Neuron (in vitro differentiated cells): ENCODE measurements around the gene TTYH3.
"Not testable (repeated sequence)": the region's sequence is repeated elsewhere in the genome, so short reads cannot be mapped to it uniquely, and the experiment has no call there.

ENCODE experiments used
- H2AFZ ChIP-seq: one replicate; pipeline ENCODE4 v1.6.1; 2013; ENCODE audit warnings: low read depth, mild to moderate bottlenecking, inconsistent platforms, low read length, moderate library complexity
- H3K27me3 ChIP-seq: one replicate; pipeline ENCODE4 v1.6.1; 2013; ENCODE audit warnings: low read length; ENCODE audit not compliant: insufficient read depth
- H3K36me3 ChIP-seq: one replicate; pipeline ENCODE4 v1.6.1; 2013; ENCODE audit warnings: low read length; ENCODE audit not compliant: insufficient read depth
- H3K4me1 ChIP-seq: one replicate; pipeline ENCODE4 v1.6.1; 2013; ENCODE audit warnings: low read length; ENCODE audit not compliant: insufficient read depth
- H3K4me3 ChIP-seq: 2 replicates; pipeline ENCODE4 v1.5.1; 2013; ENCODE audit warnings: mild to moderate bottlenecking, low read length, moderate library complexity
- H3K9me3 ChIP-seq: one replicate; pipeline ENCODE4 v1.6.1; 2013; ENCODE audit warnings: low read length

Gene TTYH3

DNA sequence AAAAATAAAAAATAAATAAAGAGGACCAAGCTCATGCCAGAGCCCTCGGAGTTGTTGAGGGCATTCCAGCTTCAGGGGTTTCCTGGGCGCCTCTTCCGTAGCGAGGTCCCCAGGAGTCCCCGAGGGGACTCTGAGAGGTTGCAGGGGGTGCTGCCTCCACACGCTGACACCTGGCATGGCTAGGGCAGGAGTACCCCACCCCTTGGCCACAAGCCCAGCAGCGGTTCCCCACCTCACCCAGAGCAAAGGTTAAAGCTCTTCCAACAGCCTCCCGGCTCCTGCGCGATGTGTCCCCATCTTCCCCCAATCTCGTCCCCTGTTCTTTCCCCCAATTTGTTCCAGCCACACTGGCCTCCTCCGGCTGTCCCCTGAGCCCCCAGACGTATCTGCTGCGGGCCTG, 60.8 kb downstream of the TTYH3 start:
- no peaks in the 10 kb centered on the region for H3K36me3 ChIP-seq
- no peak overlapping the region for H2AFZ ChIP-seq
- peaks cover 32% of the 10 kb centered on the region for H3K27me3 ChIP-seq
- H3K4me3 ChIP-seq = no peak overlapping the region
- peaks cover 12% of the 10 kb centered on the region for H3K4me1 ChIP-seq
- peaks cover 4% of the 10 kb centered on the region for H3K9me3 ChIP-seq

DNA sequence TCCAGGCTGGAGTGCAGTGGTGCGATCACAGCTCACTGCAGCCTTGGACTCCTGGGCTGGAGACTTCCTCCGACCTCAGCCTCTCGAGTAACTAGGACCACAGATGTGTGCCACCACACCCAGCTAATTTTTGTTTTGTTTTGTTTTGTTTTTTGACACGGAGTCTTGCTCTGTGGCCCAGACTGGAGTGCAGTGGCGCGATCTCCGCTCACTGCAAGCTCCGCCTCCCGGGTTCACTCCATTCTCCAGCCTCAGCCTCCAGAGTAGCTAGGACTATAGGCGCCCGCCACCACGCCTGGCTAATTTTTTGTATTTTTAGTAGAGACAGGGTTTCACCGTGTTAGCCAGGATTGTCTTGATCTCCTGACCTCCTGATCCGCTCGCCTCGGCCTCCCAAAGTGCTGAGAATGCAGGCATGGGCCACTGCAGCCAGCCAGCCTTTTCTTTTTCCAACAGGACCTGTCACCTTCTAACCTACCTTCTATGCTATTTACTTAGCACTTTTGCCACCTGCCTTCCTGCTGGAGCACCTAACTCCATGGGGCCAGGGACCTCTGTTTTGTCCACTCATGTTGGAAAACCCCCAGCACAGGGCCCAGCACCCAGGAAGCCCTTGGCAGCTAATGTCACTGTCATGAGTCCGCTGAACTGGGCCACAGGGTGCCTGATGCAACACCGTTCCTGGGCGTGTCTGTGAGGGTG, 61.8 kb downstream of the TTYH3 start:
- H3K4me3 ChIP-seq, H3K36me3 ChIP-seq, H2AFZ ChIP-seq, H3K9me3 ChIP-seq, H3K4me1 ChIP-seq: not testable (repeated sequence)
- H3K27me3 ChIP-seq = peaks cover 23% of the 10 kb centered on the region

DNA sequence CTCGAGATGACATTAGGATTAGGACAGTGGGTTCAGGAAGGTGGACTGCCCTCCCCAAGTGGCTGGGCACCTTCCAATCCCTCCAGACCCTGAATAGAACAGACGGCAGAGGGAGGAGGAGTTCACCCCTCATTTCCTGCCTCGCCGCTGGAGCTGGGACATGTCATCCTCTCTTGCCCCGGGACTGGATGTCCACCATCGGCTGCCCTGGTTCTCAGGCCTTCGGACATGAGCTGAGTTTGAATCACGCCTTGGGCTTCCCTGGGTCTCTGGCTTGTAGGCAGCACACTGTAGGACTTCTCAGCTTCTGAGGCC, 62.3 kb downstream of the TTYH3 start:
- not testable (repeated sequence) for H3K4me1 ChIP-seq, H3K4me3 ChIP-seq, H2AFZ ChIP-seq, H3K9me3 ChIP-seq, H3K36me3 ChIP-seq
- H3K27me3 ChIP-seq = peaks cover 18% of the 10 kb centered on the region

DNA sequence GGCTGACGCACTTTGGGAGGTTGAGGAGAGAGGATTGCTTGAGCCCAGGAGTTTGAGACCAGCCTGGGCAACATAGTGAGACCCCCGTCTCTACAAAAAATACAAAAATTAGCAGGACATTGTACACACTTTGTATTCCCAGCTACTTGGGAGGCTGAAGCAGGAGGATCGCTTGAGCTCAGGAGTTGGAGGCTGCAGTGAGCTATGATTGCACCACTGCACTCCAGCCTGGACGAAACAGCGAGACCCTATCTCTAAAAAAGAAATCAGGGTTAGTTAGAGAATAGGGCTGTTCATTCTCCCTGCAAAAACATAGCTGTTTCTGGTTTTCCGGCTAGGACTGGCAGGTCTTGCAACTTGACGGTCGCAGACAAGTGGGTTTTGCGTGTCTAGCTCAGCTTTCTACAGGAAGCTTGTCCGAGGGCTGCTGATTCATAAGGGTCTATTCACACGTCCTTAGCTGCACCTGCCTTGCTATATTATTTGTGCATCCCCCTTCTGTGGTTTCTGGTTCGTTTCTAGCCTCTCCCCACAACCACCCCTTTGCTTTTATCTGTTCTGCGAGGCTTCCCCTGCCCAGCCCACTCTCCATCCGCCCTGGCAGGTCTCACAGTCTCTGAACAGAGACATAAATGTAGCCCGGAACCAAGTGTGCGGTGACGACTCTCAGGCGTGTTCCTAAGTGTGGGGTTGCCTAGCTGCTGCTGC, 66.9 kb downstream of the TTYH3 start:
- no peaks in the 10 kb centered on the region for H3K36me3 ChIP-seq
- H3K4me3 ChIP-seq = no peak overlapping the region
- H3K4me1 ChIP-seq = peaks cover 9% of the 10 kb centered on the region
- H3K9me3 ChIP-seq = no peaks in the 10 kb centered on the region
- no peaks in the 10 kb centered on the region for H3K27me3 ChIP-seq
- H2AFZ ChIP-seq = no peak overlapping the region

DNA sequence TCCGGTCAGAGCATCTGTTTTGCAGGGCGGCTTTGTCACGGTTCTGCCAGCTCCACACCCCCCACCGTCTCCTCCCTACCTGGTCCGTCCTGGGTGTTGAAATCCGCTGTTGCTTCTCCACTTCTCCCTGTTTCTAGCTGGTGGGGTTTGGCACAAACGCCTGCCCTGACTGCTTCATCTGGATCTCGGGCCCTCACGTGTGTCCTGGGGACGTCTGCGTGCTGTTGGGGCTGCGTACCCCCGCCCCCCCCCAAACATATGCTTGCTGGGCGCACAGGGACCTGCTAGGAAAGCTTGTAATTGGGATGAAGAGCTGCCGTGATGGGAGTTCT, 67.5 kb downstream of the TTYH3 start:
- Histone ChIP-seq H3K4me1 (peaks cover 9% of the 10 kb centered on the region), H3K9me3 (no peaks in the 10 kb centered on the region), H3K36me3 (no peaks in the 10 kb centered on the region), H2AFZ (no peak overlapping the region), H3K27me3 (no peaks in the 10 kb centered on the region), H3K4me3 (no peak overlapping the region)

DNA sequence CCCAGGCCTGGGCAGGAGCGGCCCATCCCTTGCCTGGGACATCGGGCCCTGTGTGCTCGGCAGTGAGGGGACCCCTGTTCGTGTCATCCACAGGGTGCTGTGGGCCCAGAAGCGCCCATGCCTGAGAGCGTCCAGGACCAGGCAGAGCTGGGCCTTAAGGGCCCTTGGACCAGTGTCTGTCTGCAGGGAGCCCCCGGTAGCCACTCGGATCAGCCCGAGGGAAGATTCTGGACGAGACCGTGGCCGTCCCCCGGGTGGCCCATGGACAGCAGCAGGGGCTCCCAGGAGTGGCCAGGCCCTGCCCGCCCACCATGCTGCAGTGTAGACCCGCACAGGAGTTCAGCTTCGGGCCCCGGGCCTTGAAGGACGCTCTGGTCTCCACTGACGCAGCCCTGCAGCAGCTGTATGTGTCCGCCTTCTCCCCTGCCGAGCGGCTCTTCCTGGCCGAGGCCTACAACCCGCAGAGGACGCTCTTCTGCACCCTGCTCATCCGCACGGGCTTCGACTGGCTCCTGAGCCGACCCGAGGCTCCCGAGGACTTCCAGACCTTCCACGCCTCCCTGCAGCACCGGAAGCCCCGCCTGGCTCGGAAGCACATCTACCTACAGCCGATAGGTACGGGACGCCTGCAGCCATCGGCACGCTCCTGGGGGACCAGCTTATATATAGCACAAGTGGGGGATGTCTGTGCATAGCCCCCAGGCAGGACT, 68.5 kb downstream of the TTYH3 start:
- no peak overlapping the region for H2AFZ ChIP-seq
- H3K36me3 ChIP-seq = no peaks in the 10 kb centered on the region
- H3K27me3 ChIP-seq = no peaks in the 10 kb centered on the region
- H3K4me3 ChIP-seq = no peak overlapping the region
- H3K9me3 ChIP-seq = no peaks in the 10 kb centered on the region
- peaks cover 9% of the 10 kb centered on the region for H3K4me1 ChIP-seq

DNA sequence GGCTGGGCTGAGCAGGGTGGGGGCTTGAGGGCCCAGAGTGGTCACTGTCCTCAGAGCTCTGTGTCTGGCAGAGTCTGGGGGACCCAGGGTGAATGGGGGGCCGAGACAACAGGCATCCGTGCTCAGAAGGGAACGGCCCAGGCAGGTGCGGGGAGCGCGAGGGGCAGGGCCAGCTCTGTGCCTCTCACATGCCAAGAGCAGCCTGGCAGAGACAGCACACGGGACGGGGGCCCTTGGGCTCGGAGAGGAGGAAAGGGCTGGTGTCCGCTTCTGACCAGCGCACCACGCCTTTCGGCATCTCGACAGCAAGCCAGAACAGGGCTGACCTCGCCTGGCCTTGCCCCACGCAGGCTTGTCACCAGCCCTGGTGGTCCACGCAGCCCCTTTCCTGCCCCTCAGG, 69.6 kb downstream of the TTYH3 start:
- Histone ChIP-seq H3K4me3 (no peak overlapping the region), H3K9me3 (no peaks in the 10 kb centered on the region), H3K36me3 (no peaks in the 10 kb centered on the region), H2AFZ (no peak overlapping the region), H3K4me1 (peaks cover 9% of the 10 kb centered on the region), H3K27me3 (no peaks in the 10 kb centered on the region)

DNA sequence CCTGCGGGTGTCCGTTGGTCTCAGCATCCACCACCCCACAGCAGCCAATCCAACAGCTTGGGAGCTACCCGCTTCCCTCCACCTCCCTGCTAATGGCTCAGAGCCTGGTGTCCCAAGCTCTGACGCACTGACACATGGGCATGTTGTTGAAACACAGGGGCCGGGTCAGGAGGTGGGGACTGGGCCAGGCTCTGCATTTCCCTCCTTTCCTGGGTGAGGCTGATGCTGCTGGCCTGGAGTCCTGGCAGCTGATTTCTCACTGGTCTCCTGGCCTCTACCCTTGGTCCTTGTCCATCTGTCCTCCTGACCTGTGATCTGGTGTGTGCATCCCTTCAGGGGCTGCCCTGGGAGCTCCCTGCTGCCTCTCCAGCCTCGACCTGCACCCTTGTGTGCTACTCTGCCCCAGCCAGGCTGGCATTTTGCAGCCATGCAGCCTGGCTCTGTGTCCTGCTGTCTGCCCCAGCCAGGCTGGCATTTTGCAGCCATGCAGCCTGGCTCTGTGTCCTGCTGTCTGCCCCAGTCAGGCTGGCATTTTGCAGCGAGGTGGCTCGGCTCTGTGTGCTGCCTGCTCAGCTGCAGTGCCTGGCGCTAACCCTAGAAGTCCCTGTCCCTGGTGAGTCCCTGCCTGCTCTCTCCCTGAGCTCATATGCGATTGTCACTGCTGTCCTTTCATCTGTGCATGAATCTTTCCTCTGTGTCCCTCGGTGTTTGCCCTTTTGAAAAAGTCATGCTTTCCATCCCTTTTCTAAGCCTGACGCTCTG, 70.2 kb downstream of the TTYH3 start:
- Histone ChIP-seq H3K4me1 (peaks cover 10% of the 10 kb centered on the region), H3K36me3 (no peaks in the 10 kb centered on the region), H3K9me3 (no peaks in the 10 kb centered on the region), H2AFZ (no peak overlapping the region), H3K27me3 (no peaks in the 10 kb centered on the region), H3K4me3 (no peak overlapping the region)

DNA sequence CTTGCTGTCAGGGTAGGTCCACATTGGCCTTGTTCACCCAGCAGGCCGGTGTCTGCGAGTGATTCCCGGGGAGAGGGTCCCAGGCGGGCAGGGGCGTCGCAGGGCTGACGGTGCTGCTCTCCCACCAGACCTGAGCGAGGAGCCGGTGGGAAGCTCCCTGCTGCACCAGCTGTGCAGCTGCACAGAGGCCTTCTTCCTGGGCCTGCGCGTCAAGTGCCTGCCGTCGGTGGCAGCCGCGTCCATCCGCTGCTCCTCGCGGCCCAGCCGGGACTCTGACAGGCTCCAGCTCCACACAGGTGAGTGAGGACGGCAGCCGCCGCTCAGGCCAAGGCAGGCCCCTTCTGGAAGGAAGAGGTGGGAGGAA, 70.8 kb downstream of the TTYH3 start:
- Histone ChIP-seq H3K27me3 (no peaks in the 10 kb centered on the region), H3K36me3 (no peaks in the 10 kb centered on the region), H3K9me3 (no peaks in the 10 kb centered on the region), H2AFZ (no peak overlapping the region), H3K4me3 (no peak overlapping the region), H3K4me1 (peaks cover 12% of the 10 kb centered on the region)

DNA sequence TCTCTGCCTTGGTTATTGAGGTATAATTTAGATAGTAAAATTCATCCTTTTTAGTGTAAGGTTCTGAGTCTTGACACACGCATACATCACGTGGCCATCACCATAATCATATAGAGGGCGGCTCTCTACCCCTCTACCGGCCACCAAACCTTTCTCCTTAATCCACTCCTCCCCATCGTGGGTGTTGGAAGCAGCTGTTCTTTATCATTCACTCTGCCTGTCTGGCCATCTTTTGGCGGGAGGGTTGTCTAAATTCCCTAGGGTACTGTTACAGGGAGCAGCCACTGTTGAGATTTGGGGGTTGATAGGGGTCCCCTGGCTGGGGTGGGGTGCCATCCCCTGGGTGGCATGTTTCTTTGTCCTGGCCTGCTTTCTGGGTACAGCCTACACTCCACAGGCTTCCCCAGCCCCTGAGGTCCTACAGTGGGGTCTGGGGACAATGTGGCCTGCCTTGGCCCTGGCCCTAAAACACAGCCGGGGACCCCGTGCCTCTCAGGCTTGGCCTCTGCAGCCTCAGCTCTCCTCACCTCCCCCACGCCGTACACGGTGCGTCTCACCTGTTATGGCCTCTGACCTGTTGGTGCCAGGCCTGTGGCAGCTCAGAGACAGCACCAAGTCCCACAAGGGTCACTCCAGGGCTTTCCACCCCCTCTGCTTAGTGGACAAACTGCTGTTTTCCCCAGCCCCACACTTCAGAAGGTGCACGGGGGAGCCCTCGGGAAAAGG, 73.7 kb downstream of the TTYH3 start:
- Histone ChIP-seq H3K4me1 (peaks cover 16% of the 10 kb centered on the region), H2AFZ (no peak overlapping the region), H3K36me3 (no peaks in the 10 kb centered on the region), H3K9me3 (no peaks in the 10 kb centered on the region), H3K27me3 (no peaks in the 10 kb centered on the region), H3K4me3 (no peak overlapping the region)

DNA sequence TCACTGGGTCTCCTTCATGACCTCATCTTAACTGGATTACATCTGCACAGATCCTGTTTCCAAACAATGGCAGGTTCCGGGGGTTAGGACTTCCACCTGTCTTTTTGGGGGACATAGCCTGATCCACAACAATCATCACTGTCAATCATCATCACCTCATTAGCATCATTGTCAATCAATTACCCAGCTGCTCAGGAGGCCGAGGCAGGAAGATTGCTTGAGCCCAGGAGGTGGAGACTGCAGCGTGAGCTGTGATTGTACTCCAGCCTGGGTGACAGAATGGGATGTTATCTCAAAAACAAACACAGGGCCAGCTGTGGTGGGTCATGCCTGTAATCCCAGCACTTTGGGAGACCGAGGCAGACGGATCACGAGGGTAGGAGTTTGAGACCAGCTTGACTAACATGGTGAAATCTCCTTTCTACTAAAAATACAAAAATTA, 74.9 kb downstream of the TTYH3 start:
- Histone ChIP-seq H2AFZ (no peak overlapping the region), H3K9me3 (no peaks in the 10 kb centered on the region), H3K27me3 (no peaks in the 10 kb centered on the region)

DNA sequence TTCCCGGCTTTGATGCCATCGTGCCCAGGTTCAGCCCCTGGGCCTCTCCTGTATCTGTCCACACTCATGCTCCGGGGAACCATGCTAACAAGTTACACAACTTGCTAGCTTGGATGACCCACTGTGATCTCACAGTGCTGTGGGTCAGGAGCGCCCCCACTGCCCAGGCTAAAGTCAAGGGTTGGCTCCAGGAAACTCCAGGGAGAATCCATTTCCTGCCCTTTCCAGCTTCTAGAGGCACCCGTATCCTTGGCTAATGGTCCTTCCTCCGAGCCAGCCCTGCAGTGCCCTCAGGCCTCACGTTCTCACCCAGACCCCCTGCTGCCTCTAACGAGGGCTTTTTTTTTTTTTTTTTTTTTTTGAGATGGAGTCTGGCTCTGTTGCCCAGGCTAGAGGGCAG, 75.7 kb downstream of the TTYH3 start:
- H3K9me3 ChIP-seq = no peaks in the 10 kb centered on the region
- H3K27me3 ChIP-seq = no peaks in the 10 kb centered on the region
- H3K36me3 ChIP-seq = no peaks in the 10 kb centered on the region
- peaks cover 7% of the 10 kb centered on the region for H3K4me1 ChIP-seq
- no peak overlapping the region for H3K4me3 ChIP-seq
- no peak overlapping the region for H2AFZ ChIP-seq

More for the DNA sequence above, 74.9 kb downstream of the TTYH3 start:
- H3K4me1 ChIP-seq = peaks cover 14% of the 10 kb centered on the region
- H3K36me3 ChIP-seq = no peaks in the 10 kb centered on the region
- no peak overlapping the region for H3K4me3 ChIP-seq
